Measurements from ENCODE around the gene TLL2.

DNA sequence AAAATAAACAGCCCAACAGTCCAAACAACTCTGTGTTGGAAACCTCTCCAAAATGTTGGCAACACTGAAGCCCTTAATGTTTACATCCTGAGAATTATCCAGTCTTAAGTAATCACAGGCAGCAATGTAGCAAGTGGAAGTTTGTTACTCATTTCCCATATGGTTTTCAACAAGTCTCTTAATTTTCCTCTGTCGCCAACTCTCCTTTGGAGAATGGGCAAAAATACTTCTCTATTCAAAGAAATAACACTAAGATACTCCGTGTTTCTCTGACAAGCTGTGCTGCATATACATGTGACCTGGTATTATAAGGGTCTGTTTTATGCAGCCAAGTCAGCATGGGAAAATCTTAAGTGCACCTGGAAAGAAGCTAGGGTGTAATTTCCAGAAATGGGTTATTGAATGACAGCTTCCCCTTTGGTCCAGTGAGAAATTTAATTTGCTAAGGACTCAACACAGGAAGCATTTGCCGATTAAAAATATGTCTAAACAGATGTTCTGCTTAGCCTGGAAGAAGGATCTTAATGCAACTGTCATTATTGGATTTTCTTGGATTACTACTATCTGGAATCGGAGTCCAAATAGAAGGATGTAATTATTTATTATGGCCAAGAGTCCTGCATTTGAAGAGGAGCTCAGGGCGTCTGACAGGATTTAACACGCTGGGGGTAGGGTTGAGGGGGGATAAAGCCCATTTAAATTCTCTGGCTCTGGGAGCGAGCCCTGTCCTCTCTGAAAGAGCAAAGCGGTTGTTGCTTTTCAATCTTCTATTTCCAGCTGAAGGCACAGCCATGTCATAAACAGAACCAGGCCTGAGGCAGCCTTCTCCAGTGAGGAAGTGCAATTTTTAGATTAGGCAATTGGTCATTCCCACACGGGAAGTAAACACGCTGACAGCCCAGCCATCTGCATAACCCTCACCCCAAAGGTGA lies 73.1 kb downstream of the TLL2 start:
- TF ChIP-seq, protein P1, sequence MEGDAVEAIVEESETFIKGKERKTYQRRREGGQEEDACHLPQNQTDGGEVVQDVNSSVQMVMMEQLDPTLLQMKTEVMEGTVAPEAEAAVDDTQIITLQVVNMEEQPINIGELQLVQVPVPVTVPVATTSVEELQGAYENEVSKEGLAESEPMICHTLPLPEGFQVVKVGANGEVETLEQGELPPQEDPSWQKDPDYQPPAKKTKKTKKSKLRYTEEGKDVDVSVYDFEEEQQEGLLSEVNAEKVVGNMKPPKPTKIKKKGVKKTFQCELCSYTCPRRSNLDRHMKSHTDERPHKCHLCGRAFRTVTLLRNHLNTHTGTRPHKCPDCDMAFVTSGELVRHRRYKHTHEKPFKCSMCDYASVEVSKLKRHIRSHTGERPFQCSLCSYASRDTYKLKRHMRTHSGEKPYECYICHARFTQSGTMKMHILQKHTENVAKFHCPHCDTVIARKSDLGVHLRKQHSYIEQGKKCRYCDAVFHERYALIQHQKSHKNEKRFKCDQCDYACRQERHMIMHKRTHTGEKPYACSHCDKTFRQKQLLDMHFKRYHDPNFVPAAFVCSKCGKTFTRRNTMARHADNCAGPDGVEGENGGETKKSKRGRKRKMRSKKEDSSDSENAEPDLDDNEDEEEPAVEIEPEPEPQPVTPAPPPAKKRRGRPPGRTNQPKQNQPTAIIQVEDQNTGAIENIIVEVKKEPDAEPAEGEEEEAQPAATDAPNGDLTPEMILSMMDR (conservative IDR thresholded peaks at IDR 0.05; ENCODE audit: low read depth, low read length) = no peak
- TF ChIP-seq EZH2 (IDR thresholded peaks at IDR 0.05; ENCODE audit: borderline replicate concordance, low read depth, low read length, poor library complexity, severe bottlenecking) = no peak
